Esophagus squamous epithelium (tissue), 5 donors: ENCODE measurements around the gene INPP4B. TPM values are rescaled to one million over a fixed set of nuclear protein-coding genes. Genes with fewer than 3 reads are reported as not detected.

Source experiments
- DNase-seq: peaks from one replicate; lab custom pipeline; 2025; lab: John Stamatoyannopoulos, UW
- H3K27ac ChIP-seq, 4 donors: fragments of 200-600 bp; sonication (generic); one replicate each; pipeline ENCODE4 v1.5.1; 2016 to 2019; ENCODE audit warnings: mild to moderate bottlenecking in 1 of 4
- H3K27me3 ChIP-seq, 4 donors: fragments of 200-600 bp; sonication (generic); 1 replicate in 3 of 4; 2 replicates in 1 of 4; pipeline versions ENCODE4 v1.5.1 to v1.6.0; 2017 to 2021; ENCODE audit warnings: antibody characterized with exemption in 1 of 4
- H3K36me3 ChIP-seq, 3 donors: fragments of 200-600 bp; sonication (generic); one replicate each; pipeline ENCODE4 v1.5.1; 2016 to 2019
- H3K4me1 ChIP-seq, 3 donors: fragments of 200-600 bp; sonication (generic); one replicate each; pipeline ENCODE4 v1.5.1; 2017 to 2019
- H3K4me3 ChIP-seq, 4 donors: fragments of 200-600 bp; sonication (generic); 1 replicate in 3 of 4; 2 replicates in 1 of 4; pipeline ENCODE4 v1.5.1; 2016 to 2019; ENCODE audit warnings: mild to moderate bottlenecking in 2 of 4, moderate library complexity in 1 of 4
- H3K9me3 ChIP-seq, 3 donors: fragments of 200-600 bp; sonication (generic); one replicate each; pipeline ENCODE4 v1.5.1; 2016 to 2019
- CTCF ChIP-seq, 6 experiments: fragments of 450-650 bp in 4 of 6; fragments of 200-600 bp in 2 of 6; sonication (generic) in 2 of 6; IDR thresholded peaks; one replicate each; pipeline ENCODE4 v1.5.1; 2016 to 2019; ENCODE audit warnings: antibody characterized with exemption in 6 of 6, mild to moderate bottlenecking in 4 of 6, moderate library complexity in 4 of 6
- POLR2A ChIP-seq, 4 donors: fragments of 450-650 bp; IDR thresholded peaks; one replicate each; pipeline ENCODE4 v1.6.1; 2017; ENCODE audit warnings: antibody characterized with exemption in 4 of 4, mild to moderate bottlenecking in 4 of 4, moderate library complexity in 3 of 4
- WGBS, 2 donors: methylation state at CpG; one replicate each; pipeline ENCODE4 v1.1.5; 2018; 5-methylcytosine and 5-hydroxymethylcytosine counted together
- intact Hi-C: fragments of 100-400 bp; cut with DNase I; formaldehyde crosslinking; loops from one replicate; pipeline ENCODE4 v1.15.0; 2022
- total RNA-seq, 4 donors: library from RNA; depleted of rRNA; stranded (reverse); fragments of >200 nt; gene quantifications; one replicate each; pipeline ENCODE4 v1.1.0, GENCODE V29; 2016
- donor health status: DM: yes; HTN: yes; CAD: no.

Gene INPP4B
- total RNA-seq, 4 donors from 2014 or later, result 14.3 to 49.7 (median 21.3) TPM

DNA sequence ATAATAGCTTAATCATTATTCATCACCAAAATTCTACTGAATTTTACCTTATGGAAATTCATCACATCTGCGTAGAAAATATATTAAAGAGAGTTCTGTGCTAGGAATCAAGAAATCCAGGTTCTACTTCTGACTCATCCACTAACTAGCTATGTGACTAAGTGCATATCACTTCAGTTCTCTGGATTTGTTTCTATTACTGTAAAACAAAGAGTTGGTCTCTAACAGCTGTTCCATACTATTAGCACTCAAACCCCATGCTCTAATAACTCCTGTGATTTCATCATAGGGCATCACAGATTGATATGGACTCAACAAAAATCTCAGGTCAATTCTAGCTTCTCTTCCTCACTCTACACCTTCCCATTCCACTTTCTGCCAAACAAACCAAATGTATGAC is 572.0 kb downstream of the INPP4B start:
- no peak for TF ChIP-seq POLR2A (IDR thresholded peaks at IDR 0.05)
- no peak for TF ChIP-seq CTCF (IDR thresholded peaks at IDR 0.05)
- H3K27me3 ChIP-seq, result no peaks in the 10 kb centered on the region
- 59 to 87% methylated on average over 1 of the region's 1 CpG for WGBS, 2 donors
- no peaks in the 10 kb centered on the region for H3K4me1 ChIP-seq
- no peaks in the 10 kb centered on the region for H3K9me3 ChIP-seq
- intact Hi-C loops, result no loop called here
- DNase-seq, result no peak
- H3K27ac ChIP-seq, result no peak overlapping the region
- no peak overlapping the region for H3K4me3 ChIP-seq
- H3K36me3 ChIP-seq, result no peaks in the 10 kb centered on the region

DNA sequence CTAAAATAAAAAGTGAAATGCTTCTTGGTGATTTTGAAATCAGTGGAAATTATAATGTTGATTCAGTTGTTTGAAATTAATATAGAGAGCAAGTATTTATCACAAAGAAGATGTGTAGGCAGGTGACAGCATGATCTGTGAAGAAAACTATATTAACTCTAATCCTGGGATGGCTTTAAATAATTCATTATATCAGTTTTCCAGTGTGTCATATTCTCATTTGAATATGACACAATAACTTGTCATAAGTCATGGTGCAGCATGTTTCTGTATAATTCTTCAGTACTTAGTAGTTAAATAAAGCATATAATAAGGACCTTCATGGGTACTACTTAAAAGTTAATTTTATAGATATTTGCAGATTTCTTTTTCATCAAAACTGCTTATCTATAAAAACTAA is 573.6 kb downstream of the INPP4B start:
- TF ChIP-seq POLR2A (IDR thresholded peaks at IDR 0.05) (no peak), CTCF (IDR thresholded peaks at IDR 0.05) (no peak)
- H3K36me3 ChIP-seq, result no peaks in the 10 kb centered on the region
- no peaks in the 10 kb centered on the region for H3K4me1 ChIP-seq
- H3K27ac ChIP-seq, result no peak overlapping the region
- no peaks in the 10 kb centered on the region for H3K27me3 ChIP-seq
- no peaks in the 10 kb centered on the region for H3K9me3 ChIP-seq
- DNase-seq, result no peak
- no peak overlapping the region for H3K4me3 ChIP-seq
- intact Hi-C loops, result no loop called here

DNA sequence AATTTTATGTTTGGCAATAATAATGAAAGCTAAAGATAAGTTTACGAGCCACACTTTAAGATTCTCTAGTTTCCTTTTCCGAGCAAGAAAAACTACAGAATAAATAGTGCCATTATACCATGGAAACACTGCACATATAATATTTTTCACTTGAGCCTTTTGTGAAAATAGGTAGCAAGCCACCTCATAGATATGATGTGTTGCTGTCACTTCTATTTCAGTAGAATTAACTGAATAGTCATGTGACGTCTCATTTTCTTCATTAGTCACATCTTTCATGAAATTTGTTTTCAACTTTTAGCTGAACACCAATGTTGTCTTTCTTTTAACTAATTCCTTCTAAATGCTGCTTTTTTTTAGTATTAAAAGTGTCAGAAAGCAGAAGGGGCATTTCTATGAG is 574.3 kb downstream of the INPP4B start:
- intact Hi-C loops, result no loop called here

GRCh38 chr4:142267101-142267500 is 579.0 kb downstream of the INPP4B start:
- no peaks in the 10 kb centered on the region for H3K9me3 ChIP-seq
- H3K36me3 ChIP-seq, result no peaks in the 10 kb centered on the region
- intact Hi-C loops, result no loop called here
- TF ChIP-seq POLR2A (IDR thresholded peaks at IDR 0.05) (no peak), CTCF (IDR thresholded peaks at IDR 0.05) (no peak)
- peaks cover 0 to 12% (median 8%) of the 10 kb centered on the region in 3 donors for H3K4me1 ChIP-seq
- WGBS, 2 donors, result 71 to 81% methylated on average over 3 of the region's 3 CpGs
- no peak overlapping the region for H3K27ac ChIP-seq
- DNase-seq, result no peak
- H3K4me3 ChIP-seq, result no peak overlapping the region
- no peaks in the 10 kb centered on the region for H3K27me3 ChIP-seq

More for the DNA sequence above, 574.3 kb downstream of the INPP4B start:
- TF ChIP-seq CTCF (IDR thresholded peaks at IDR 0.05) (no peak), POLR2A (IDR thresholded peaks at IDR 0.05) (no peak)
- Histone ChIP-seq H3K27ac (no peak overlapping the region), H3K4me1 (no peaks in the 10 kb centered on the region), H3K36me3 (no peaks in the 10 kb centered on the region), H3K4me3 (no peak overlapping the region), H3K9me3 (no peaks in the 10 kb centered on the region), H3K27me3 (no peaks in the 10 kb centered on the region)
- 55 to 57% methylated on average over 3 of the region's 3 CpGs for WGBS, 2 donors
- no peak for DNase-seq

- 81 to 86% methylated on average over 2 of the region's 2 CpGs for WGBS, 2 donors
- Histone ChIP-seq H3K4me1 (peaks cover 0 to 12% (median 8%) of the 10 kb centered on the region in 3 donors), H3K27me3 (no peaks in the 10 kb centered on the region), H3K27ac (no peak overlapping the region), H3K36me3 (no peaks in the 10 kb centered on the region), H3K4me3 (no peak overlapping the region), H3K9me3 (no peaks in the 10 kb centered on the region)
- TF ChIP-seq CTCF (IDR thresholded peaks at IDR 0.05), result no peak
- TF ChIP-seq POLR2A (IDR thresholded peaks at IDR 0.05), result no peak
- intact Hi-C loops, result no loop called here
- no peak for DNase-seq
Measured at GRCh38 chr4:142265946-142266345, 580.2 kb downstream of the INPP4B start.
